Cardiac muscle cell (in vitro differentiated cells and primary cell): ENCODE data around the gene NAA60. TPM values are rescaled to one million over a fixed set of nuclear protein-coding genes. Genes with fewer than 3 reads are reported as not detected.

Experiments
- DNase-seq, 2 donors: peaks; one replicate each; pipeline versions ENCODE4 v3.0.0 to v3.0.0-alpha.2; 2010 to 2017; ENCODE audit warnings: low read depth in 1 of 2, low spot score in 1 of 2
- H3K27ac ChIP-seq: fragments of 200-600 bp; sonication (generic); 2 replicates; pipeline ENCODE4 v1.5.1; 2016
- H3K27me3 ChIP-seq: fragments of 200-600 bp; sonication (generic); 2 replicates; pipeline ENCODE4 v1.6.0; 2016; ENCODE audit warnings: control low read depth
- H3K36me3 ChIP-seq: fragments of 200-600 bp; sonication (generic); 2 replicates; pipeline ENCODE4 v1.5.1; 2016; ENCODE audit warnings: control low read depth
- H3K4me1 ChIP-seq: fragments of 200-600 bp; sonication (generic); 2 replicates; pipeline ENCODE4 v1.8.1; 2017; ENCODE audit warnings: low read depth, mild to moderate bottlenecking, mixed run types
- H3K4me3 ChIP-seq: fragments of 200-600 bp; sonication (generic); 2 replicates; pipeline ENCODE4 v1.5.1; 2016; ENCODE audit warnings: mild to moderate bottlenecking
- H3K9me3 ChIP-seq: fragments of 200-600 bp; sonication (generic); 2 replicates; pipeline ENCODE4 v1.5.1; 2017; ENCODE audit warnings: low read depth, mild to moderate bottlenecking, control low read depth
- polyA plus RNA-seq: library from polyadenylated mRNA; unstranded; fragments of >200 nt; fragmentation: Nextera tagmentation; extraction: Ambion mirVana; gene quantifications from 2 replicates; pipeline ENCODE4 v1.2.1, GENCODE V29; 2016
- total RNA-seq: library from RNA; depleted of rRNA; stranded (reverse); fragments of >200 nt; gene quantifications from 2 replicates; pipeline ENCODE4 v1.2.3, GENCODE V29; 2016
- TF ChIP-seq, protein P1 (sequence below): IDR thresholded peaks from 2 replicates; pipeline ENCODE4 v1.5.1; 2012; ENCODE audit warnings: low read depth, mild to moderate bottlenecking, low read length

Gene NAA60
- total and polyA plus RNA-seq, 2 experiments from 2014 or later, result 43.9 to 83.0 TPM

DNA sequence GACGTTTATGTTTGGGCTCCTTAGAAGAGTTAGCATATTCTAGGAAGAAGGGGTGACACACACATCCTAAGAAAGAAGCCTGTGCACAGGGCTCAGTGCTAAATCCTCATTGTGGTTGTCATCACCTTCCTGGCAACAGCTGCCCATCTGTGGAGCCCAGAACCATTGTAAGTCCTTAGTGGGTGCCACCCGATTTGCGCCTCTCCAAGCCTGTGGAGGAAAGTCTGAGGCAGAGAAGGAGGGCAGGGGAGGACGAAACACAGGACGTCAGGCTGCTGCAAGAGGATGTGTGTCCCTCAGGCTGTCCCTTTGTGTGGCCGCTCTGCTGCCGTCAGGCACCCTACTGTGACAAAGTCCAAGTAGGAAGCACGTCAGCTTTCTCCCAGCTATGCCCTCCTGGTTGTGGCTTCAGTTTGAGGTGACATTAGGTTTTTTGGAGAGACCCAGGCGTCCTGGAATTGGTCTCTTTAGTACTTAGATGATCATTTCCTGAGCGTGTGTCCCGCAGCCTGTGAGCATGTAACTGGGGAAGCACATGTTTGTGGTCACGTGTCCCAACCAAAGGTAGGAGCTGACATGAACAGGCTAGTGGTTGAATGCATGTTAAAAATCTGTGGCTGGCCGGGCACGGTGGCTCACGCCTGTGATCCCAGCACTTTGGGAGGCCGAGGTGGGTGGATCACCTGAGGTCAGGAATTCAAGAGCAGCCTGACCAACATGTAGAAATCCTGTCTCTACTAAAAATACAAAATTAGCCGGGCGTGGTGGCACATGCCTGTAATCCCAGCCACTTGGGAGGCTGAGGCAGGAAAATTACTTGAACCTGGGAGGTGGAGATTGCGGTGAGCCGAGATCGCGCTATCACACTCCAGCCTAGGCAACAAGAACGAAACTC is 68.1 kb downstream of the NAA60 start:
- DNase-seq, result no peak
- TF ChIP-seq, protein P1, sequence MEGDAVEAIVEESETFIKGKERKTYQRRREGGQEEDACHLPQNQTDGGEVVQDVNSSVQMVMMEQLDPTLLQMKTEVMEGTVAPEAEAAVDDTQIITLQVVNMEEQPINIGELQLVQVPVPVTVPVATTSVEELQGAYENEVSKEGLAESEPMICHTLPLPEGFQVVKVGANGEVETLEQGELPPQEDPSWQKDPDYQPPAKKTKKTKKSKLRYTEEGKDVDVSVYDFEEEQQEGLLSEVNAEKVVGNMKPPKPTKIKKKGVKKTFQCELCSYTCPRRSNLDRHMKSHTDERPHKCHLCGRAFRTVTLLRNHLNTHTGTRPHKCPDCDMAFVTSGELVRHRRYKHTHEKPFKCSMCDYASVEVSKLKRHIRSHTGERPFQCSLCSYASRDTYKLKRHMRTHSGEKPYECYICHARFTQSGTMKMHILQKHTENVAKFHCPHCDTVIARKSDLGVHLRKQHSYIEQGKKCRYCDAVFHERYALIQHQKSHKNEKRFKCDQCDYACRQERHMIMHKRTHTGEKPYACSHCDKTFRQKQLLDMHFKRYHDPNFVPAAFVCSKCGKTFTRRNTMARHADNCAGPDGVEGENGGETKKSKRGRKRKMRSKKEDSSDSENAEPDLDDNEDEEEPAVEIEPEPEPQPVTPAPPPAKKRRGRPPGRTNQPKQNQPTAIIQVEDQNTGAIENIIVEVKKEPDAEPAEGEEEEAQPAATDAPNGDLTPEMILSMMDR, result no peak

DNA sequence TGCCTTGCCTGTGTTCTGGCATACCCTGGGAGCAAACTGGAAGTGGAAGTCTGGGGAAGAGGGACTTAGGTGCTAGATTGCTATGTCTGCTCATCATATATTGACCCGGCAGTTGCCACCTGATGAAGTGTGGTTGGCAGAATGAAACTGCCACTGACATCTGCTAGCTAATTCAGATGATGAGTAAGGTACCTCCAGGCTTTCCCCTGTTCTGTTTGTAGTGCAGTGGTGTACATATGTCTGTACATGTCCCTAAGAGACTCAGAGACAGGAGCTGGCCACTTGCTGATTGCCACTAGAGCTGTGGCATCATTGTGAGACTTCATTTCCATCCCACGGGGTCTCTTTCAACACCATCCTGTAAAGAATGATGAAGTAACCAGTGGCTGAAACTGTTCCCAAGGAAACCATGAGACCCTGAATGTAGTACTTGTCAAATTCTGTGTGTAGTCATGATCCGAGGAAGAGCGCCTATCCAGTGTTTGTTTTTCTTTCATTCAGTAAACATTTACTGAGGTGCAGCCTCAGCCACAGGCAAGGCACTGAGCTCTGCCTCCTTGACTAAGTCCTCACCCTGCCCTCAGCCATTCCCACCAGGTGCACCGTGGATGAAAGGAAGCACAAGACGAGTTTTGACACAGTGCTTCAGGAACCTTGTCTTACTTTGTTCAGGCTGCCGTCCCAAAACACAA is 70.6 kb downstream of the NAA60 start:
- H3K4me1 ChIP-seq, result no peaks in the 10 kb centered on the region
- H3K4me3 ChIP-seq, result no peak overlapping the region
- no peaks in the 10 kb centered on the region for H3K27me3 ChIP-seq
- no peak for DNase-seq
- no peaks in the 10 kb centered on the region for H3K9me3 ChIP-seq
- TF ChIP-seq, protein P1, result no peak
- H3K27ac ChIP-seq, result no peak overlapping the region
- peaks cover 46% of the 10 kb centered on the region for H3K36me3 ChIP-seq

More for the DNA sequence above, 68.1 kb downstream of the NAA60 start:
- Histone ChIP-seq H3K36me3 (peaks cover 55% of the 10 kb centered on the region), H3K27ac (no peak overlapping the region), H3K4me1 (no peaks in the 10 kb centered on the region), H3K27me3 (no peaks in the 10 kb centered on the region), H3K4me3 (no peak overlapping the region), H3K9me3 (no peaks in the 10 kb centered on the region)

- DNase-seq, result peak in 1 of 2 donors; percentile 20
- TF ChIP-seq, protein P1, result no peak
- Histone ChIP-seq H3K27ac (no peak overlapping the region), H3K36me3 (peaks cover 50% of the 10 kb centered on the region), H3K9me3 (no peaks in the 10 kb centered on the region), H3K27me3 (no peaks in the 10 kb centered on the region), H3K4me1 (no peaks in the 10 kb centered on the region), H3K4me3 (no peak overlapping the region)
Observed at GRCh38 chr16:3514621-3515020, 71.1 kb downstream of the NAA60 start.

DNA sequence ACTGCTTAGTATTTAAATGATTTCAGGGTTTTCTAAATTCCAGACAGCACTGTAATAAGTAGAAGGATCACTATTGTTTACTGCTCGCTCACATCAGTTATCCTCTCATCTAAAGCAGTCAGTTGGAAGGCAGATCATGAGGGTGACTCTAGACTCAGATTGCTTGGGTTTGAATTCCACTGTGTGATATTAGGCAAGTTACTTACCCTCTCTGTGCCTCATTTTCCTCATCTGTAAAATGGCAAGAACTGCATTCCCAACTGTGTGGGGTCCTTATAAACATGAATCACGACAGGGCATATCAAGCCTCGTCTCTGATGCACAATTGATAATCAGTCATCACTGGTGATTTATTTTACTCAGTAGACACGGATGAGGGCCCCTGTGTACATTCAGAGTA is 72.4 kb downstream of the NAA60 start:
- Histone ChIP-seq H3K4me3 (no peak overlapping the region), H3K9me3 (no peaks in the 10 kb centered on the region), H3K4me1 (no peaks in the 10 kb centered on the region), H3K27me3 (no peaks in the 10 kb centered on the region), H3K36me3 (peaks cover 56% of the 10 kb centered on the region), H3K27ac (no peak overlapping the region)
- TF ChIP-seq, protein P1, result no peak
- DNase-seq, result no peak

- TF ChIP-seq, protein P1, result no peak
- Histone ChIP-seq H3K27ac (no peak overlapping the region), H3K4me1 (no peaks in the 10 kb centered on the region), H3K4me3 (no peak overlapping the region), H3K27me3 (no peaks in the 10 kb centered on the region), H3K36me3 (peaks cover 54% of the 10 kb centered on the region), H3K9me3 (no peaks in the 10 kb centered on the region)
- DNase-seq, result no peak
Observed at GRCh38 chr16:3518292-3518985, 75.0 kb downstream of the NAA60 start.
